Neural cell (in vitro differentiated cells): ENCODE results near the gene HMGCR.

Source experiments
- EP300 ChIP-seq: fragments of 450-650 bp; conservative IDR thresholded peaks from 2 replicates; pipeline ENCODE4 v1.6.1; 2014; ENCODE audit warnings: antibody characterized with exemption, mild to moderate bottlenecking, moderate library complexity; ENCODE audit not compliant: poor library complexity, severe bottlenecking
- EZH2 ChIP-seq: fragments of 200-600, 300-800 bp; shearing (Covaris generic), sonication (generic); IDR thresholded peaks from 2 replicates; pipeline ENCODE4 v1.6.1; 2014; ENCODE audit warnings: antibody characterized with exemption, low read length, borderline replicate concordance, mild to moderate bottlenecking; ENCODE audit not compliant: insufficient read depth, poor library complexity, severe bottlenecking
- MXI1 ChIP-seq: fragments of 450-650 bp; conservative IDR thresholded peaks from 2 replicates; pipeline ENCODE4 v1.6.1; 2014; ENCODE audit warnings: antibody characterized with exemption, mild to moderate bottlenecking; ENCODE audit not compliant: poor library complexity, severe bottlenecking
- POLR2AphosphoS5 ChIP-seq: IDR thresholded peaks from 2 replicates; pipeline ENCODE4 v1.6.1; 2012
- RAD21 ChIP-seq: fragments of 450-650 bp; conservative IDR thresholded peaks from 2 replicates; pipeline ENCODE4 v1.6.1; 2014; ENCODE audit warnings: antibody characterized with exemption, mild to moderate bottlenecking, moderate library complexity
- SMC3 ChIP-seq: fragments of 450-650 bp; conservative IDR thresholded peaks from 2 replicates; pipeline ENCODE4 v1.6.1; 2014; ENCODE audit warnings: antibody characterized with exemption, mild to moderate bottlenecking, moderate library complexity; ENCODE audit not compliant: poor library complexity
- TF ChIP-seq, protein P1 (sequence below): fragments of 450-650 bp; IDR thresholded peaks from 2 replicates; pipeline ENCODE4 v1.5.1; 2014; ENCODE audit warnings: antibody characterized with exemption, mild to moderate bottlenecking, moderate library complexity; ENCODE audit not compliant: poor library complexity, severe bottlenecking

DNA sequence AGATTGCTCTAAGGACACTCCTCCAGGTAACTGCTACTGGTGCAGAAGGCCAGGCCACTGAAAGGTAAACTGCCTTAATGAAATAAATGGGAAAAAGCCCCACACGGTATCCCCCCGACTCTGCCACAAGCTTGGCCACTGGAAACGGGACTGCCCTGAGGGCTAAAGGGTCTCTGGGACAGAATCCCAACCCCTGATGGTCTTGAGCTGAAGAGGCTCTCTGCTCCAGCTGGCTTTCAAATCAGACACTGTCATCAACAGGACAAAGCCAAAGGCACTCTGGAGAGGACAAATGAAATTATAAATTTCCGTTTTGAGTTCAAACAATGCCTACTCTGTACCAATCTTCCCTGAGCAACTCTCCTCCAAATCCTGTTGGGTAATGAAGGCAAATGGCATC is 33.6 kb upstream of the HMGCR start:
- TF ChIP-seq POLR2AphosphoS5 = no peak
- TF ChIP-seq, protein P1, sequence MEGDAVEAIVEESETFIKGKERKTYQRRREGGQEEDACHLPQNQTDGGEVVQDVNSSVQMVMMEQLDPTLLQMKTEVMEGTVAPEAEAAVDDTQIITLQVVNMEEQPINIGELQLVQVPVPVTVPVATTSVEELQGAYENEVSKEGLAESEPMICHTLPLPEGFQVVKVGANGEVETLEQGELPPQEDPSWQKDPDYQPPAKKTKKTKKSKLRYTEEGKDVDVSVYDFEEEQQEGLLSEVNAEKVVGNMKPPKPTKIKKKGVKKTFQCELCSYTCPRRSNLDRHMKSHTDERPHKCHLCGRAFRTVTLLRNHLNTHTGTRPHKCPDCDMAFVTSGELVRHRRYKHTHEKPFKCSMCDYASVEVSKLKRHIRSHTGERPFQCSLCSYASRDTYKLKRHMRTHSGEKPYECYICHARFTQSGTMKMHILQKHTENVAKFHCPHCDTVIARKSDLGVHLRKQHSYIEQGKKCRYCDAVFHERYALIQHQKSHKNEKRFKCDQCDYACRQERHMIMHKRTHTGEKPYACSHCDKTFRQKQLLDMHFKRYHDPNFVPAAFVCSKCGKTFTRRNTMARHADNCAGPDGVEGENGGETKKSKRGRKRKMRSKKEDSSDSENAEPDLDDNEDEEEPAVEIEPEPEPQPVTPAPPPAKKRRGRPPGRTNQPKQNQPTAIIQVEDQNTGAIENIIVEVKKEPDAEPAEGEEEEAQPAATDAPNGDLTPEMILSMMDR = no peak
- no peak for TF ChIP-seq EZH2
- TF ChIP-seq EP300 = no peak
- no peak for TF ChIP-seq MXI1
- TF ChIP-seq RAD21 = no peak
- no peak for TF ChIP-seq SMC3
